H9 (cell line): ENCODE data around the gene AKR1E2. TPM values are rescaled to one million over a fixed set of nuclear protein-coding genes. Genes with fewer than 3 reads are reported as not detected.
A peak's percentile ranks its signal among the peaks of the same experiment; 100 is the strongest.

ENCODE experiments used
- DNase-seq: peaks from one replicate; pipeline ENCODE4 v3.0.0-alpha.2; 2017
- H2AFZ ChIP-seq: one replicate; pipeline ENCODE4 v1.6.1; 2013; ENCODE audit warnings: mild to moderate bottlenecking, low read length, control low read depth, moderate library complexity
- H2AK5ac ChIP-seq: 2 replicates; pipeline ENCODE4 v1.6.1; 2013; ENCODE audit warnings: low read length, control low read depth, mixed read lengths; ENCODE audit not compliant: insufficient read length
- H2BK120ac ChIP-seq: one replicate; pipeline ENCODE4 v1.6.1; 2013; ENCODE audit warnings: low read depth, mild to moderate bottlenecking, low read length, control low read depth, inconsistent platforms; ENCODE audit not compliant: poor library complexity, severe bottlenecking
- H2BK12ac ChIP-seq: 2 replicates; pipeline ENCODE4 v1.6.1; 2013; ENCODE audit warnings: low read length, control low read depth, mixed read lengths, low read depth; ENCODE audit not compliant: insufficient read length
- H2BK15ac ChIP-seq: 2 replicates; pipeline ENCODE4 v1.6.1; 2013; ENCODE audit warnings: low read depth, low read length, control low read depth
- H2BK20ac ChIP-seq: one replicate; pipeline ENCODE4 v1.6.1; 2013; ENCODE audit warnings: low read depth, mild to moderate bottlenecking, low read length, control low read depth, inconsistent platforms; ENCODE audit not compliant: poor library complexity, severe bottlenecking
- H2BK5ac ChIP-seq: 2 replicates; pipeline ENCODE4 v1.6.1; 2013; ENCODE audit warnings: low read length, control low read depth, mixed read lengths; ENCODE audit not compliant: insufficient read length
- H3K14ac ChIP-seq: 2 replicates; pipeline ENCODE4 v1.6.1; 2013; ENCODE audit warnings: low read length, control low read depth; ENCODE audit not compliant: insufficient read depth
- H3K18ac ChIP-seq: 2 replicates; pipeline ENCODE4 v1.6.1; 2013; ENCODE audit warnings: low read depth, mild to moderate bottlenecking, mixed read lengths, low read length, control low read depth; ENCODE audit not compliant: insufficient read length
- H3K23ac ChIP-seq: 2 replicates; pipeline ENCODE4 v1.6.1; 2013; ENCODE audit warnings: low read length, control low read depth, mixed read lengths, low read depth; ENCODE audit not compliant: insufficient read length
- H3K23me2 ChIP-seq: 2 replicates; pipeline ENCODE4 v1.6.1; 2013; ENCODE audit warnings: low read depth, mild to moderate bottlenecking, mixed read lengths, low read length, control low read depth; ENCODE audit not compliant: insufficient read length, poor library complexity, severe bottlenecking
- H3K27ac ChIP-seq: 2 replicates; pipeline ENCODE4 v1.5.1; 2013; ENCODE audit warnings: low read length, control low read depth, mixed read lengths, low read depth; ENCODE audit not compliant: insufficient read length
- H3K27me3 ChIP-seq: 2 replicates; pipeline ENCODE4 v1.6.1; 2013; ENCODE audit warnings: low read length, control low read depth, inconsistent platforms; ENCODE audit not compliant: insufficient read depth
- H3K4ac ChIP-seq: 2 replicates; pipeline ENCODE4 v1.6.1; 2013; ENCODE audit warnings: low read depth, mild to moderate bottlenecking, control low read depth, inconsistent platforms, low read length, moderate library complexity
- H3K4me1 ChIP-seq: 2 replicates; pipeline ENCODE4 v1.6.1; 2013; ENCODE audit warnings: low read length, control low read depth, inconsistent platforms; ENCODE audit not compliant: insufficient read depth
- H3K4me2 ChIP-seq: 2 replicates; pipeline ENCODE4 v1.6.1; 2013; ENCODE audit warnings: low read length, control low read depth, mixed read lengths; ENCODE audit not compliant: insufficient read length, insufficient read depth
- H3K56ac ChIP-seq: 2 replicates; pipeline ENCODE4 v1.6.1; 2013; ENCODE audit warnings: low read depth, mild to moderate bottlenecking, mixed read lengths, low read length, control low read depth; ENCODE audit not compliant: insufficient read length
- H3K79me1 ChIP-seq: 2 replicates; pipeline ENCODE4 v1.6.1; 2013; ENCODE audit warnings: low read depth, mild to moderate bottlenecking, moderate library complexity, low read length, control low read depth, inconsistent platforms; ENCODE audit not compliant: insufficient read depth, poor library complexity, severe bottlenecking
- H3K79me2 ChIP-seq: 2 replicates; pipeline ENCODE4 v1.6.1; 2013; ENCODE audit warnings: low read length, control low read depth, inconsistent platforms; ENCODE audit not compliant: insufficient read depth
- H3K9ac ChIP-seq: 2 replicates; pipeline ENCODE4 v1.6.1; 2013; ENCODE audit warnings: low read length, control low read depth, mixed read lengths; ENCODE audit not compliant: insufficient read length; ENCODE audit errors: extremely low read depth
- H3K9me3 ChIP-seq: one replicate; pipeline ENCODE4 v1.6.1; 2013; ENCODE audit warnings: low read depth, low read length, inconsistent platforms; ENCODE audit not compliant: control insufficient read depth
- H3T11ph ChIP-seq: one replicate; pipeline ENCODE4 v1.6.1; 2013; ENCODE audit warnings: mild to moderate bottlenecking, low read length, control low read depth, inconsistent platforms
- H4K20me1 ChIP-seq: one replicate; pipeline ENCODE4 v1.6.1; 2013; ENCODE audit not compliant: control insufficient read depth, insufficient read length, insufficient read depth
- H4K5ac ChIP-seq: 2 replicates; pipeline ENCODE4 v1.6.1; 2013; ENCODE audit warnings: low read depth, mild to moderate bottlenecking, mixed read lengths, low read length, control low read depth; ENCODE audit not compliant: insufficient read length
- H4K8ac ChIP-seq: replicated peaks from 2 replicates; pipeline ENCODE4 v1.6.1; 2013; ENCODE audit warnings: low read length, control low read depth, mixed read lengths, low read depth; ENCODE audit not compliant: insufficient read length
- H4K91ac ChIP-seq: 2 replicates; pipeline ENCODE4 v1.6.1; 2013; ENCODE audit warnings: low read depth, mild to moderate bottlenecking, moderate library complexity, mixed read lengths, low read length, control low read depth; ENCODE audit not compliant: insufficient read length
- H3K27ac Mint-ChIP-seq, 3 experiments: 2 replicates in 2 of 3; 3 replicates in 1 of 3; pipeline ENCODE4 v1.8.0; 2020 to 2021; ENCODE audit warnings: mixed read lengths in 3 of 3, mild to moderate bottlenecking in 1 of 3, moderate library complexity in 1 of 3
- H3K27me3 Mint-ChIP-seq: 2 replicates; pipeline ENCODE4 v1.8.0; 2021; ENCODE audit warnings: low read depth, mild to moderate bottlenecking, moderate library complexity, mixed read lengths
- H3K36me3 Mint-ChIP-seq, 3 experiments: 2 replicates in 2 of 3; 3 replicates in 1 of 3; pipeline ENCODE4 v1.8.0; 2020 to 2021; ENCODE audit warnings: low read depth in 3 of 3, mixed read lengths in 3 of 3; ENCODE audit not compliant: insufficient read depth in 1 of 3
- H3K4me1 Mint-ChIP-seq, 2 experiments: 2 replicates each; pipeline ENCODE4 v1.8.0; 2020; ENCODE audit warnings: mixed read lengths in 2 of 2
- H3K4me3 Mint-ChIP-seq, 2 experiments: 2 replicates in 1 of 2; 3 replicates in 1 of 2; pipeline ENCODE4 v1.8.0; 2020 to 2021; ENCODE audit warnings: mild to moderate bottlenecking in 2 of 2, mixed read lengths in 2 of 2, moderate library complexity in 1 of 2
- H3K9me3 Mint-ChIP-seq, 2 experiments: 2 replicates in 1 of 2; 3 replicates in 1 of 2; pipeline ENCODE4 v1.8.0; 2020; ENCODE audit warnings: mild to moderate bottlenecking in 2 of 2, mixed read lengths in 2 of 2, moderate library complexity in 1 of 2
- WGBS: extraction: QIAGEN DNeasy Blood & Tissue Kit; methylation state at CpG from one replicate; pipeline ENCODE4 v1.1.7; 2013; ENCODE audit warnings: missing lambda C conversion rate, low lambda C conversion rate, mixed read lengths; ENCODE audit not compliant: insufficient read length; ENCODE audit errors: extremely low coverage; 5-methylcytosine and 5-hydroxymethylcytosine counted together
- total RNA-seq: library from RNA; stranded (reverse); gene quantifications from 2 replicates; pipeline ENCODE4 v1.2.1, GENCODE V29; 2021
- TF ChIP-seq, protein P1 (sequence below): fragments of 200-600 bp; sonication (generic); conservative IDR thresholded peaks from 3 replicates; pipeline ENCODE4 v1.8.0; 2021; ENCODE audit warnings: antibody characterized with exemption, mild to moderate bottlenecking

The AKR1E2 gene
- total RNA-seq, 1 experiment from 2014 or later = 2.2 TPM

DNA sequence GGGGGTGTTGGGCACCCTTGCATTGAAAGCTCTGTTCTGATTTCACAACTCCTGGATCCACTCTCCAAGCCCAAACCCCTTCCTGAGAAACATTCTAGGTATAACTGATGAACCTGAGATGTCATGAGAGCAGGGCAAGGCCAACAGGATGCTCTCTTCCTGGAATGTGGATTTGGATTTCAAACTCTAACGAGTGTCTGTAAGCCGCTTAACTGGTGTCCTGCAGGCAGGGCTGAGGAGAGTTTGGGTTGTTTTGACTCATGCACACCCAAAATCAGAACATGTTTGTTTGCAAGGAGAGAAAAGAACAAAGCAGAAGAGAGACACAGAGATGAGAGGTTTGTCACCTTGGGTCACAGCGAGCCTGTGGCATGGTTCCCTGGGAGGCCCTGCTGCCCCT, 24.6 kb upstream of the AKR1E2 start:
- no peak overlapping the region for H3K4ac ChIP-seq
- no peaks in the 10 kb centered on the region for H3K9me3 ChIP-seq
- no CpG with 5 or more reads among the region's 3 CpGs for WGBS
- no peak for DNase-seq
- H4K8ac ChIP-seq = no peak overlapping the region
- no peak overlapping the region for H4K5ac ChIP-seq
- no peaks in the 10 kb centered on the region for H3K79me1 ChIP-seq
- no peak overlapping the region for H2BK12ac ChIP-seq
- no peaks in the 10 kb centered on the region for H3K27me3 ChIP-seq
- no peaks in the 10 kb centered on the region for H4K20me1 ChIP-seq
- H3K4me2 ChIP-seq = no peak overlapping the region
- H2BK120ac ChIP-seq = no peak overlapping the region
- H2AK5ac ChIP-seq = no peak overlapping the region
- no peak overlapping the region for H3K14ac ChIP-seq
- no peaks in the 10 kb centered on the region for H3K23me2 ChIP-seq
- H3K56ac ChIP-seq = no peak overlapping the region
- H3K18ac ChIP-seq = no peak overlapping the region
- Mint-ChIP-seq H3K36me3 (peaks cover 0 to 2% (median 0%) of the 10 kb centered on the region in 3 experiments; a peak in 1 of 7 replicates), H3K9me3 (peaks cover 1 to 15% of the 10 kb centered on the region in 2 experiments; a peak in 3 of 5 replicates), H3K4me1 (peaks cover 0 to 4% of the 10 kb centered on the region in 2 experiments; a peak in 2 of 4 replicates), H3K27me3 (no peaks in the 10 kb centered on the region), H3K4me3 (no peak overlapping the region), H3K27ac (peak overlapping the region in 1 of 3 experiments; percentile 82; a peak in 2 of 7 replicates)
- no peak overlapping the region for H3K23ac ChIP-seq
- no peak overlapping the region for H3T11ph ChIP-seq
- no peaks in the 10 kb centered on the region for H3K79me2 ChIP-seq
- H2BK20ac ChIP-seq = no peak overlapping the region
- TF ChIP-seq, protein P1, sequence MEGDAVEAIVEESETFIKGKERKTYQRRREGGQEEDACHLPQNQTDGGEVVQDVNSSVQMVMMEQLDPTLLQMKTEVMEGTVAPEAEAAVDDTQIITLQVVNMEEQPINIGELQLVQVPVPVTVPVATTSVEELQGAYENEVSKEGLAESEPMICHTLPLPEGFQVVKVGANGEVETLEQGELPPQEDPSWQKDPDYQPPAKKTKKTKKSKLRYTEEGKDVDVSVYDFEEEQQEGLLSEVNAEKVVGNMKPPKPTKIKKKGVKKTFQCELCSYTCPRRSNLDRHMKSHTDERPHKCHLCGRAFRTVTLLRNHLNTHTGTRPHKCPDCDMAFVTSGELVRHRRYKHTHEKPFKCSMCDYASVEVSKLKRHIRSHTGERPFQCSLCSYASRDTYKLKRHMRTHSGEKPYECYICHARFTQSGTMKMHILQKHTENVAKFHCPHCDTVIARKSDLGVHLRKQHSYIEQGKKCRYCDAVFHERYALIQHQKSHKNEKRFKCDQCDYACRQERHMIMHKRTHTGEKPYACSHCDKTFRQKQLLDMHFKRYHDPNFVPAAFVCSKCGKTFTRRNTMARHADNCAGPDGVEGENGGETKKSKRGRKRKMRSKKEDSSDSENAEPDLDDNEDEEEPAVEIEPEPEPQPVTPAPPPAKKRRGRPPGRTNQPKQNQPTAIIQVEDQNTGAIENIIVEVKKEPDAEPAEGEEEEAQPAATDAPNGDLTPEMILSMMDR = no peak
- no peak overlapping the region for H2BK15ac ChIP-seq
- no peak overlapping the region for H4K91ac ChIP-seq
- no peak overlapping the region for H2BK5ac ChIP-seq
- no peak overlapping the region for H2AFZ ChIP-seq
- no peak overlapping the region for H3K27ac ChIP-seq
- no peak overlapping the region for H3K9ac ChIP-seq
- no peaks in the 10 kb centered on the region for H3K4me1 ChIP-seq
